Spleen (tissue), 11 donors: ENCODE data around the gene TSPAN14. TPM values are rescaled to one million over a fixed set of nuclear protein-coding genes. Genes with fewer than 3 reads are reported as not detected.

Source experiments
- DNase-seq: peaks from one replicate; pipeline ENCODE4 v3.0.0-alpha.2; 2020
- H3K27ac ChIP-seq, 8 donors: fragments of 200-600 bp; sonication (generic) in 7 of 8; 1 replicate in 4 of 8; 2 replicates in 4 of 8; pipeline versions ENCODE4 v1.5.0 to v1.8.0; 2016 to 2021; ENCODE audit warnings: inconsistent platforms in 4 of 8, mild to moderate bottlenecking in 4 of 8, moderate library complexity in 1 of 8
- H3K27me3 ChIP-seq, 7 donors: fragments of 200-600 bp; sonication (generic) in 6 of 7; replicated peaks in 1 of 7; 1 replicate in 4 of 7; 2 replicates in 3 of 7; pipeline versions ENCODE4 v1.5.0 to v1.8.0; 2016 to 2021; ENCODE audit warnings: inconsistent platforms in 3 of 7, mild to moderate bottlenecking in 1 of 7
- H3K36me3 ChIP-seq, 6 donors: fragments of 200-600 bp; sonication (generic) in 5 of 6; 1 replicate in 4 of 6; 2 replicates in 2 of 6; pipeline versions ENCODE4 v1.5.0 to v1.8.0; 2016 to 2021; ENCODE audit warnings: inconsistent platforms in 2 of 6
- H3K4me1 ChIP-seq, 6 donors: fragments of 200-600 bp; sonication (generic) in 5 of 6; 1 replicate in 3 of 6; 2 replicates in 3 of 6; pipeline versions ENCODE4 v1.5.0 to v1.8.0; 2016 to 2021; ENCODE audit warnings: inconsistent platforms in 3 of 6
- H3K4me3 ChIP-seq, 8 donors: fragments of 200-600 bp; sonication (generic) in 7 of 8; 1 replicate in 4 of 8; 2 replicates in 4 of 8; pipeline versions ENCODE4 v1.5.0 to v1.8.0; 2016 to 2021; ENCODE audit warnings: inconsistent platforms in 4 of 8, mild to moderate bottlenecking in 4 of 8, moderate library complexity in 2 of 8
- H3K9me3 ChIP-seq, 8 donors: fragments of 200-600 bp; sonication (generic) in 7 of 8; 1 replicate in 4 of 8; 2 replicates in 4 of 8; pipeline versions ENCODE4 v1.5.0 to v1.8.0; 2016 to 2021; ENCODE audit warnings: inconsistent platforms in 4 of 8
- POLR2A ChIP-seq, 3 donors: fragments of 450-650 bp; IDR thresholded peaks; one replicate each; pipeline ENCODE4 v1.5.1; 2017; ENCODE audit warnings: antibody characterized with exemption in 3 of 3, mild to moderate bottlenecking in 1 of 3
- POLR2AphosphoS5 ChIP-seq, 3 donors: sonication (generic); formaldehyde crosslinking; IDR thresholded peaks; one replicate each; pipeline ENCODE4 v1.5.1; 2017; ENCODE audit warnings: antibody characterized with exemption in 3 of 3
- WGBS, 5 donors: extraction: QIAGEN DNeasy Blood & Tissue Kit in 3 of 5; methylation state at CpG; one replicate each; pipeline versions ENCODE4 v1.1.5 to v1.1.7; 2013 to 2018; 5-methylcytosine and 5-hydroxymethylcytosine counted together
- intact Hi-C: fragments of 100-400 bp; cut with DNase I; formaldehyde crosslinking; loops from one replicate; pipeline ENCODE4 v1.15.0; 2023; ENCODE audit warnings: low total_unique reads
- polyA plus RNA-seq, 3 donors: library from polyadenylated mRNA; stranded (reverse); fragments of 200-250 nt; gene quantifications; one replicate each; pipeline ENCODE4 v1.2.1, GENCODE V29; 2013
- total RNA-seq, 7 donors: library from RNA; depleted of rRNA in 3 of 7; stranded (reverse); fragments of >200 nt in 3 of 7; fragmentation: NEBNext Ultra II Directional in 4 of 7; extraction: Animal tissue kit (Norgen Biotek cat#: 25700) in 4 of 7; gene quantifications; one replicate each; pipeline versions ENCODE4 v1.1.0 to v1.2.1, GENCODE V29; 2016 to 2021
- TF ChIP-seq, protein P1 (sequence below), 11 experiments: fragments of 200-600 bp in 7 of 11; fragments of 450-650 bp in 4 of 11; sonication (generic) in 4 of 11; IDR thresholded peaks in 8 of 11; conservative IDR thresholded peaks in 3 of 11; 1 replicate in 7 of 11; 2 replicates in 4 of 11; pipeline versions ENCODE4 v1.4.0 to v1.8.0; 2016 to 2021; ENCODE audit warnings: antibody characterized with exemption in 11 of 11, inconsistent platforms in 4 of 11, mild to moderate bottlenecking in 1 of 11
- donor health status: healthy with polysubstance abuse.
- donor health status: DM: no; HTN: no; CAD: no; lungs with moderate emphysema.
- donor health status: DM: no; HTN: no; CAD: no.
- donor health status: Bipolar disorder and iron deficiency.
- donor health status: healthy.
- donor health status: DM: no; HTN: no; CAD: no.
- donor health status: DM: yes; HTN: yes; CAD: no.

Gene TSPAN14
- total and polyA plus RNA-seq, 10 donors, result 13.3 to 172 (median 108) TPM

DNA sequence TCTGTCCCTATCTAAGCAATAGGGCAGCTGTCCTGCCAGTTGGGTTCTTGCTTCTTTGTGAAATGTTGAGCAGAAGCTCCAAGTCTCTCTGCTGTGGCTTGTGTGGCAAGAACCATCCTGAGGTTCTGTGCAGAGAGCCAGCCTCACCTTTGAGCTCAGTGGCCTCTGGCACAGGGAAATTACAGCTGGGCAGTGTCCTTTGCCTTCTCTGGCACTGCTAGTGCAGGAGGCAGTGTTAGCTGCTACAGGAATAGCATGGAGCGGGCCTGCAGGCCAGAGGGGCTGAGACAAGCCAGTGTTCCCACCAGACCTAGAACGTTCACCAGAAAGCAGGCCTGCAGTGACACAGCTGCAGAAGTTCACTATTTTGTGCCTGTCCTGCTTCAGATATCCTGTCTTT is 44.0 kb upstream of the TSPAN14 start:
- no peak for TF ChIP-seq POLR2A (IDR thresholded peaks at IDR 0.05)
- TF ChIP-seq POLR2AphosphoS5 (IDR thresholded peaks at IDR 0.05), result no peak
- TF ChIP-seq, protein P1, sequence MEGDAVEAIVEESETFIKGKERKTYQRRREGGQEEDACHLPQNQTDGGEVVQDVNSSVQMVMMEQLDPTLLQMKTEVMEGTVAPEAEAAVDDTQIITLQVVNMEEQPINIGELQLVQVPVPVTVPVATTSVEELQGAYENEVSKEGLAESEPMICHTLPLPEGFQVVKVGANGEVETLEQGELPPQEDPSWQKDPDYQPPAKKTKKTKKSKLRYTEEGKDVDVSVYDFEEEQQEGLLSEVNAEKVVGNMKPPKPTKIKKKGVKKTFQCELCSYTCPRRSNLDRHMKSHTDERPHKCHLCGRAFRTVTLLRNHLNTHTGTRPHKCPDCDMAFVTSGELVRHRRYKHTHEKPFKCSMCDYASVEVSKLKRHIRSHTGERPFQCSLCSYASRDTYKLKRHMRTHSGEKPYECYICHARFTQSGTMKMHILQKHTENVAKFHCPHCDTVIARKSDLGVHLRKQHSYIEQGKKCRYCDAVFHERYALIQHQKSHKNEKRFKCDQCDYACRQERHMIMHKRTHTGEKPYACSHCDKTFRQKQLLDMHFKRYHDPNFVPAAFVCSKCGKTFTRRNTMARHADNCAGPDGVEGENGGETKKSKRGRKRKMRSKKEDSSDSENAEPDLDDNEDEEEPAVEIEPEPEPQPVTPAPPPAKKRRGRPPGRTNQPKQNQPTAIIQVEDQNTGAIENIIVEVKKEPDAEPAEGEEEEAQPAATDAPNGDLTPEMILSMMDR (IDR thresholded peaks at IDR 0.05 in 8 of 11, conservative IDR thresholded peaks at IDR 0.05 in 3 of 11), result no peak
- no peak overlapping the region for H3K4me3 ChIP-seq
- 59 to 77% (median 71%) methylated on average over 1 to 2 of the region's 2 CpGs for WGBS, 5 donors
- H3K27me3 ChIP-seq, result peaks cover 0 to 23% (median 3%) of the 10 kb centered on the region in 7 donors
- no peaks in the 10 kb centered on the region for H3K36me3 ChIP-seq
- DNase-seq, result no peak
- intact Hi-C loops, result no loop called here
- no peak overlapping the region for H3K27ac ChIP-seq
- no peaks in the 10 kb centered on the region for H3K9me3 ChIP-seq
- peaks cover 0 to 53% (median 23%) of the 10 kb centered on the region in 6 donors for H3K4me1 ChIP-seq

DNA sequence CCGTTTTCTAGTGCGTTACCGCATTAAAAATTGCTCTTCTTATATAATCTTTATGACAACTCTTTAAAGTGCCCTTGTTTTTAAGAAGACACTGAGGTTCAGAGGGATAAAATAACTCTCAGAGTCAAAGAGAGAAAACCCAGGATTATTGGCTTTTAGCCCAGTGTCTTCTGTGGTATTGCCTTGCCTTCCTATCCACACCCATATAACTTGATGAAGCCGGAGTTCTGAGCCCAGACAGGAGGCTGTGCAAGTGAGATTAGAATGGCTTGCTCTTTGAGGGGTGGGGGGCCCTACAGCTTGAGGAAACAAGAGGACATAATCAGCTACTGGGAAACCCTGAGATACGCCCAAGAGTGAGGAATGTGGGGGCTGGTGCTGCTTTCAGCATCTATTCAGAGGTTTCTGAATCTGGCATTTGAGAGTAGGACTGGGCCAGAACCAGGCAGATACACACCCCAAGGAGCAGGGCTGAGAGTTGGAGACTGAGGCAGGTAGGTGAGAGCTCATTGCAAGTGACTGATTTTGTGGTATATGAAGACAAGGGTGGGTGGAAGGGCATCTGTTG is 43.4 kb upstream of the TSPAN14 start:
- no peak overlapping the region for H3K4me3 ChIP-seq
- H3K36me3 ChIP-seq, result no peaks in the 10 kb centered on the region
- DNase-seq, result no peak
- no peaks in the 10 kb centered on the region for H3K9me3 ChIP-seq
- intact Hi-C loops, result no loop called here
- TF ChIP-seq, protein P1 (IDR thresholded peaks at IDR 0.05 in 8 of 11, conservative IDR thresholded peaks at IDR 0.05 in 3 of 11), result no peak
- H3K27ac ChIP-seq, result no peak overlapping the region
- peaks cover 0 to 23% (median 3%) of the 10 kb centered on the region in 7 donors for H3K27me3 ChIP-seq
- peaks cover 0 to 53% (median 23%) of the 10 kb centered on the region in 6 donors for H3K4me1 ChIP-seq
- 85 to 91% (median 87%) methylated on average over 5 of the region's 5 CpGs for WGBS, 5 donors

DNA sequence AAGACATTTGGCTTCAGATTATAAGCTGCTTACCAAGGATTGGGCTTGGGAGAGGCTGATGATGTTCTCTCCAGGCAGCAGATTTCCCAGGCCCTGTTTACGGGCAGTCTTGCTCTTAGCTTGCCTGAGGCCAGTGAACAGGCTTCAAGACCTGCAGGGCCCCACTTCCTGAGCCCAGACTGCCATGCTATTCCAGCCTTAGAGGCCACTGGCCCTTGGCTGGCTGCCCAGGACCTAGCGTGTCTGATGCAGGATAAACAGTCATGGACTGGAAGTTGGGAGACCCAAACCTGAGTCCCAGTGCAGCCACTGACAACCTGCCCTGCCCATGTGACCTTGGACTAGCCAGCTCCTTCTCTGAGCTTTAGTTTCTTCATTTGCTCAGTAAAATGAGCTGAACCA is 42.8 kb upstream of the TSPAN14 start:
- no peak for DNase-seq
- Histone ChIP-seq H3K27me3 (peaks cover 0 to 23% (median 3%) of the 10 kb centered on the region in 7 donors), H3K27ac (no peak overlapping the region), H3K4me3 (no peak overlapping the region), H3K36me3 (no peaks in the 10 kb centered on the region), H3K4me1 (peaks cover 0 to 53% (median 23%) of the 10 kb centered on the region in 6 donors), H3K9me3 (no peaks in the 10 kb centered on the region)
- intact Hi-C loops, result no loop called here
- WGBS, 5 donors, result 40 to 83% (median 70%) methylated on average over 1 to 2 of the region's 2 CpGs
- TF ChIP-seq, protein P1 (IDR thresholded peaks at IDR 0.05 in 8 of 11, conservative IDR thresholded peaks at IDR 0.05 in 3 of 11), result no peak
- TF ChIP-seq POLR2A (IDR thresholded peaks at IDR 0.05) (no peak), POLR2AphosphoS5 (IDR thresholded peaks at IDR 0.05) (no peak)

DNA sequence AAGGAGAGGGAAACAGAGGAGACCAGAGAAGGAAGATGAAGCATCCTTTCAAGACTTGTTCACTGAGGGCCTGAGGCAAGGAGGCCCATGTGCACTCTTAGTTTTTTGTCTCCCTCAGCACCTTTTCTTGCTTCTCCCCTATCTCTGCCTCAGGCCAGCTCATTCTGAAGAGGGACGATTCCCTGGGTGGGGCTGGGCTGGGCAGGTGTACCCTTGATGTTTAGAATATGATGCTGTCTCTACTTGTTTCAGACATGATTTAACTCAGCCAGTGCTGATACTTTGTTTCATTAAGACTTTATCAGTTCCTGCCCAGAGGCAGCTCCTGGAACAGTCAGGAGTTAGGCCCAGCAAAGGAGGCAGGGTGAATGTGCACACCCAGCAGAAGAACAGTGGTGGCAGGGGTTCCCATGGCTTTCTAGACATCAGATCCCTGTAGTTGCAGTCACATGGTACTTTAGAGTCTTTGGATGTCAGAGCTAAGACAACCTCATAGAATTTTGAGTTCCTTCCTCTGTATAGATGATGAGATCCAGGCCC is 42.4 kb upstream of the TSPAN14 start:
- Histone ChIP-seq H3K27ac (no peak overlapping the region), H3K4me1 (peaks cover 0 to 53% (median 23%) of the 10 kb centered on the region in 6 donors), H3K36me3 (no peaks in the 10 kb centered on the region), H3K9me3 (no peaks in the 10 kb centered on the region), H3K4me3 (no peak overlapping the region), H3K27me3 (peaks cover 0 to 23% (median 3%) of the 10 kb centered on the region in 7 donors)
- DNase-seq, result no peak
- WGBS, 5 donors, result 95 to 100% (median 100%) methylated on average over 1 of the region's 1 CpG
- intact Hi-C loops, result no loop called here
- TF ChIP-seq, protein P1 (IDR thresholded peaks at IDR 0.05 in 8 of 11, conservative IDR thresholded peaks at IDR 0.05 in 3 of 11), result no peak
